HEK293 (cell line): ENCODE data around the gene MRPL55.

Experiments
- GLI4 ChIP-seq: fragments of 450-650 bp; formaldehyde crosslinking; IDR thresholded peaks from 2 replicates; pipeline ENCODE4 v1.5.1; 2016; ENCODE audit warnings: missing biosample characterization, missing genetic modification characterization
- GLIS2 ChIP-seq: fragments of 450-650 bp; formaldehyde crosslinking; IDR thresholded peaks from 2 replicates; pipeline ENCODE4 v1.5.1; 2016; ENCODE audit warnings: missing biosample characterization, missing genetic modification characterization
- HOXA7 ChIP-seq: sonication (generic); formaldehyde crosslinking; IDR thresholded peaks from 2 replicates; pipeline ENCODE4 v1.8.1; 2022; ENCODE audit warnings: missing genetic modification reagents, borderline replicate concordance
- SCRT2 ChIP-seq: fragments of 450-650 bp; formaldehyde crosslinking; IDR thresholded peaks from 2 replicates; pipeline ENCODE4 v1.5.1; 2016; ENCODE audit warnings: missing biosample characterization, missing genetic modification characterization
- SP2 ChIP-seq: fragments of 450-650 bp; formaldehyde crosslinking; IDR thresholded peaks from 2 replicates; pipeline ENCODE4 v1.5.1; 2016; ENCODE audit warnings: missing biosample characterization, missing genetic modification characterization
- SP3 ChIP-seq: fragments of 450-650 bp; formaldehyde crosslinking; IDR thresholded peaks from 2 replicates; pipeline ENCODE4 v1.5.1; 2016; ENCODE audit warnings: missing biosample characterization, missing genetic modification characterization
- YY1 ChIP-seq: fragments of 450-650 bp; formaldehyde crosslinking; IDR thresholded peaks from 2 replicates; pipeline ENCODE4 v1.5.1; 2018; ENCODE audit warnings: missing biosample characterization, missing genetic modification characterization
- ZBTB20 ChIP-seq: fragments of 450-650 bp; formaldehyde crosslinking; IDR thresholded peaks from 2 replicates; pipeline ENCODE4 v1.5.1; 2016; ENCODE audit warnings: missing biosample characterization, missing genetic modification characterization
- ZBTB21 ChIP-seq: fragments of 450-650 bp; formaldehyde crosslinking; IDR thresholded peaks from 2 replicates; pipeline ENCODE4 v1.5.1; 2017; ENCODE audit warnings: missing biosample characterization, missing genetic modification characterization
- ZBTB8A ChIP-seq: fragments of 450-650 bp; formaldehyde crosslinking; IDR thresholded peaks from 2 replicates; pipeline ENCODE4 v1.5.1; 2016; ENCODE audit warnings: missing biosample characterization, missing genetic modification characterization
- ZFHX2 ChIP-seq: fragments of 450-650 bp; formaldehyde crosslinking; conservative IDR thresholded peaks from 2 replicates; pipeline ENCODE4 v1.5.1; 2016; ENCODE audit warnings: missing biosample characterization, missing genetic modification characterization
- ZFP37 ChIP-seq: fragments of 450-650 bp; formaldehyde crosslinking; IDR thresholded peaks from 2 replicates; pipeline ENCODE4 v1.5.1; 2016; ENCODE audit warnings: missing biosample characterization, missing genetic modification characterization
- ZFP41 ChIP-seq: fragments of 450-650 bp; formaldehyde crosslinking; IDR thresholded peaks from 2 replicates; pipeline ENCODE4 v1.5.1; 2016; ENCODE audit warnings: missing biosample characterization, missing genetic modification characterization, borderline replicate concordance
- ZNF112 ChIP-seq: fragments of 450-650 bp; formaldehyde crosslinking; IDR thresholded peaks from 2 replicates; pipeline ENCODE4 v1.5.0; 2017; ENCODE audit warnings: missing biosample characterization, missing genetic modification characterization
- ZNF146 ChIP-seq: fragments of 450-650 bp; formaldehyde crosslinking; IDR thresholded peaks from 2 replicates; pipeline ENCODE4 v1.5.1; 2016; ENCODE audit warnings: missing biosample characterization, missing genetic modification characterization
- ZNF2 ChIP-seq: fragments of 450-650 bp; formaldehyde crosslinking; IDR thresholded peaks from 2 replicates; pipeline ENCODE4 v1.5.1; 2016; ENCODE audit warnings: missing biosample characterization, missing genetic modification characterization
- ZNF239 ChIP-seq: fragments of 450-650 bp; formaldehyde crosslinking; IDR thresholded peaks from 2 replicates; pipeline ENCODE4 v1.5.1; 2016; ENCODE audit warnings: missing biosample characterization, missing genetic modification characterization
- ZNF292 ChIP-seq: fragments of 450-650 bp; formaldehyde crosslinking; IDR thresholded peaks from 2 replicates; pipeline ENCODE4 v1.5.1; 2016; ENCODE audit warnings: low read depth, missing biosample characterization, missing genetic modification characterization, borderline replicate concordance
- ZNF366 ChIP-seq: fragments of 450-650 bp; formaldehyde crosslinking; conservative IDR thresholded peaks from 2 replicates; pipeline ENCODE4 v1.5.1; 2016; ENCODE audit warnings: missing biosample characterization, missing genetic modification characterization
- ZNF416 ChIP-seq: fragments of 450-650 bp; formaldehyde crosslinking; IDR thresholded peaks from 2 replicates; pipeline ENCODE4 v1.5.1; 2016; ENCODE audit warnings: missing biosample characterization, missing genetic modification characterization
- ZNF423 ChIP-seq: fragments of 450-650 bp; formaldehyde crosslinking; IDR thresholded peaks from 2 replicates; pipeline ENCODE4 v1.5.1; 2016; ENCODE audit warnings: missing biosample characterization, missing genetic modification characterization
- ZNF433 ChIP-seq: fragments of 450-650 bp; formaldehyde crosslinking; IDR thresholded peaks from 2 replicates; pipeline ENCODE4 v1.5.1; 2016; ENCODE audit warnings: missing biosample characterization, missing genetic modification characterization, low read depth
- ZNF48 ChIP-seq: fragments of 450-650 bp; formaldehyde crosslinking; IDR thresholded peaks from 2 replicates; pipeline ENCODE4 v1.5.1; 2016; ENCODE audit warnings: missing biosample characterization, missing genetic modification characterization
- ZNF530 ChIP-seq: fragments of 450-650 bp; formaldehyde crosslinking; IDR thresholded peaks from 2 replicates; pipeline ENCODE4 v1.5.1; 2016; ENCODE audit warnings: low read depth, missing biosample characterization, missing genetic modification characterization
- ZNF544 ChIP-seq: fragments of 450-650 bp; formaldehyde crosslinking; IDR thresholded peaks from 2 replicates; pipeline ENCODE4 v1.5.0; 2017; ENCODE audit warnings: missing biosample characterization, missing genetic modification characterization
- ZNF610 ChIP-seq: fragments of 450-650 bp; formaldehyde crosslinking; IDR thresholded peaks from 2 replicates; pipeline ENCODE4 v1.5.1; 2016; ENCODE audit warnings: missing biosample characterization, missing genetic modification characterization, borderline replicate concordance
- ZNF660 ChIP-seq: fragments of 450-650 bp; IDR thresholded peaks from 2 replicates; pipeline ENCODE4 v1.5.1; 2018; ENCODE audit warnings: missing biosample characterization, mild to moderate bottlenecking, missing genetic modification characterization
- ZNF843 ChIP-seq: fragments of 450-650 bp; formaldehyde crosslinking; IDR thresholded peaks from 2 replicates; pipeline ENCODE4 v1.5.1; 2016; ENCODE audit warnings: missing biosample characterization, missing genetic modification characterization
- TF ChIP-seq, protein P1 (sequence below): fragments of 450-650 bp; IDR thresholded peaks from 2 replicates; pipeline ENCODE4 v1.5.1; 2018; ENCODE audit warnings: missing biosample characterization, mild to moderate bottlenecking, missing genetic modification characterization
- TF ChIP-seq, protein P2 (sequence below): fragments of 450-650 bp; formaldehyde crosslinking; IDR thresholded peaks from 2 replicates; pipeline ENCODE4 v1.5.1; 2017; ENCODE audit warnings: missing biosample characterization, missing genetic modification characterization
- TF ChIP-seq, protein P3 (sequence below): fragments of 450-650 bp; formaldehyde crosslinking; IDR thresholded peaks from 2 replicates; pipeline ENCODE4 v1.5.1; 2016; ENCODE audit warnings: missing biosample characterization, missing genetic modification characterization
- TF ChIP-seq, protein P4 (sequence below): fragments of 450-650 bp; formaldehyde crosslinking; IDR thresholded peaks from 2 replicates; pipeline ENCODE4 v1.5.1; 2016; ENCODE audit warnings: missing biosample characterization, missing genetic modification characterization
- TF ChIP-seq, protein P5 (sequence below): fragments of 450-650 bp; formaldehyde crosslinking; IDR thresholded peaks from 2 replicates; pipeline ENCODE4 v1.5.1; 2016; ENCODE audit warnings: missing biosample characterization, missing genetic modification characterization, borderline replicate concordance

The MRPL55 gene

DNA sequence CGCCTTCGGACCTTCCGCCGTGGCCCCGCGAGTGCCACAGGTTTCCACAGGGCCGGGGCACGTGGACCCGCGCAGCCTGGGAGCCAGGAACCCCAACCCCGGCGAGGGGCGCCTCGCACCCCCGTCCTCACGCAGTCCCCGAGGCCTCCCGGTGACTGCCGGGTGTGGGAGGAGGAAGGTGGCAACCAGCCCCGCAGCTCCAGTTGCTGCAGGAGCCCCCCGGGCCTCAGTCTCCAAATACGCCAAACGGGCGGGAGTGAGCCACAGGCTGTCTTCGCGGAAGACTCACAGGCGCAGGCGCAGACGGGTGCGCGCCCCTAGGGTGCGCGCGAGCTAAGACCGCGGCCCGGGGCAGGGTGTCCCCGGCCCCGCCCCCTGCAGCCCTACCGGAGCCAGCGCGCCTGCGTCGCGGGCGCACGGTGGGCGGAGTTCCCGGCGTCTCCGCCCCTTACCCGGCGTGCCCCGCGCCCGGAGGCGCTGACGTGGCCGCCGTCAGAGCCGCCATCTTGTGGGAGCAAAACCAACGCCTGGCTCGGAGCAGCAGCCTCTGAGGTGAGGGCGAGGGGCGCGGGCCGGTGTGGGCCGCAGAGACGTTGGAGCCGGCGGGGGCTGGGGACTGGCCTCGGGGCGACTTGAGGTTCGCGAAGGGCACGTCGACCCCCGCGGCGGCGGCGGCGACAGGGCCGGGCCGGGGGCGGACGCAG is 26.7 kb downstream of the MRPL55 start, which contains the start of gene ARF1 (continued):
- TF ChIP-seq, protein P1, sequence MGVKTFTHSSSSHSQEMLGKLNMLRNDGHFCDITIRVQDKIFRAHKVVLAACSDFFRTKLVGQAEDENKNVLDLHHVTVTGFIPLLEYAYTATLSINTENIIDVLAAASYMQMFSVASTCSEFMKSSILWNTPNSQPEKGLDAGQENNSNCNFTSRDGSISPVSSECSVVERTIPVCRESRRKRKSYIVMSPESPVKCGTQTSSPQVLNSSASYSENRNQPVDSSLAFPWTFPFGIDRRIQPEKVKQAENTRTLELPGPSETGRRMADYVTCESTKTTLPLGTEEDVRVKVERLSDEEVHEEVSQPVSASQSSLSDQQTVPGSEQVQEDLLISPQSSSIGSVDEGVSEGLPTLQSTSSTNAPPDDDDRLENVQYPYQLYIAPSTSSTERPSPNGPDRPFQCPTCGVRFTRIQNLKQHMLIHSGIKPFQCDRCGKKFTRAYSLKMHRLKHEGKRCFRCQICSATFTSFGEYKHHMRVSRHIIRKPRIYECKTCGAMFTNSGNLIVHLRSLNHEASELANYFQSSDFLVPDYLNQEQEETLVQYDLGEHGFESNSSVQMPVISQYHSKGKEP (tag by site-specific recombination): no peak
- peak; percentile 84 for TF ChIP-seq ZFP37 (tag by site-specific recombination)
- no peak for TF ChIP-seq ZNF48 (tag by site-specific recombination)
- TF ChIP-seq ZNF146 (tag by site-specific recombination): 0 out of 2 replicates have a peak, but pooled peaks have one; percentile 22
- TF ChIP-seq ZNF423 (tag by site-specific recombination): peak; percentile 47; the same call in 1 of the 2 replicates
- TF ChIP-seq ZNF843 (tag by site-specific recombination): no peak
- TF ChIP-seq ZNF366 (tag by site-specific recombination): no peak
- TF ChIP-seq ZNF660 (tag by site-specific recombination): peak; percentile 47
- TF ChIP-seq ZFP41 (tag by site-specific recombination): no peak
- TF ChIP-seq YY1 (tag by site-specific recombination): peak; percentile 87
- TF ChIP-seq, protein P2, sequence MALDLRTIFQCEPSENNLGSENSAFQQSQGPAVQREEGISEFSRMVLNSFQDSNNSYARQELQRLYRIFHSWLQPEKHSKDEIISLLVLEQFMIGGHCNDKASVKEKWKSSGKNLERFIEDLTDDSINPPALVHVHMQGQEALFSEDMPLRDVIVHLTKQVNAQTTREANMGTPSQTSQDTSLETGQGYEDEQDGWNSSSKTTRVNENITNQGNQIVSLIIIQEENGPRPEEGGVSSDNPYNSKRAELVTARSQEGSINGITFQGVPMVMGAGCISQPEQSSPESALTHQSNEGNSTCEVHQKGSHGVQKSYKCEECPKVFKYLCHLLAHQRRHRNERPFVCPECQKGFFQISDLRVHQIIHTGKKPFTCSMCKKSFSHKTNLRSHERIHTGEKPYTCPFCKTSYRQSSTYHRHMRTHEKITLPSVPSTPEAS (tag by site-specific recombination): no peak
- TF ChIP-seq ZNF530 (tag by site-specific recombination): no peak
- TF ChIP-seq, protein P3, sequence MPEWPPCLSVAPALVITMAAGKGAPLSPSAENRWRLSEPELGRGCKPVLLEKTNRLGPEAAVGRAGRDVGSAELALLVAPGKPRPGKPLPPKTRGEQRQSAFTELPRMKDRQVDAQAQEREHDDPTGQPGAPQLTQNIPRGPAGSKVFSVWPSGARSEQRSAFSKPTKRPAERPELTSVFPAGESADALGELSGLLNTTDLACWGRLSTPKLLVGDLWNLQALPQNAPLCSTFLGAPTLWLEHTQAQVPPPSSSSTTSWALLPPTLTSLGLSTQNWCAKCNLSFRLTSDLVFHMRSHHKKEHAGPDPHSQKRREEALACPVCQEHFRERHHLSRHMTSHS: no peak
- TF ChIP-seq ZBTB8A (tag by site-specific recombination): peak; percentile 82
- no peak for TF ChIP-seq ZNF416
- TF ChIP-seq, protein P4, sequence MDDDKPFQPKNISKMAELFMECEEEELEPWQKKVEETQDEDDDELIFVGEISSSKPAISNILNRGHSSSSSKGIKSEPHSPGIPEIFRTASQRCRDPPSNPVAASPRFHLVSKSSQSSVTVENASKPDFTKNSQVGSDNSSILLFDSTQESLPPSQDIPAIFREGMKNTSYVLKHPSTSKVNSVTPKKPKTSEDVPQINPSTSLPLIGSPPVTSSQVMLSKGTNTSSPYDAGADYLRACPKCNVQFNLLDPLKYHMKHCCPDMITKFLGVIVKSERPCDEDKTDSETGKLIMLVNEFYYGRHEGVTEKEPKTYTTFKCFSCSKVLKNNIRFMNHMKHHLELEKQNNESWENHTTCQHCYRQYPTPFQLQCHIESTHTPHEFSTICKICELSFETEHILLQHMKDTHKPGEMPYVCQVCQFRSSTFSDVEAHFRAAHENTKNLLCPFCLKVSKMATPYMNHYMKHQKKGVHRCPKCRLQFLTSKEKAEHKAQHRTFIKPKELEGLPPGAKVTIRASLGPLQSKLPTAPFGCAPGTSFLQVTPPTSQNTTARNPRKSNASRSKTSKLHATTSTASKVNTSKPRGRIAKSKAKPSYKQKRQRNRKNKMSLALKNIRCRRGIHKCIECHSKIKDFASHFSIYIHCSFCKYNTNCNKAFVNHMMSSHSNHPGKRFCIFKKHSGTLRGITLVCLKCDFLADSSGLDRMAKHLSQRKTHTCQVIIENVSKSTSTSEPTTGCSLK (tag by site-specific recombination): no peak
- TF ChIP-seq GLI4: no peak
- peak; percentile 50 for TF ChIP-seq GLIS2 (tag by site-specific recombination)
- peak; percentile 100 for TF ChIP-seq SCRT2
- no peak for TF ChIP-seq HOXA7 (CRISPR knock-in tag)
- no peak for TF ChIP-seq ZBTB21
- TF ChIP-seq SP2 (tag by site-specific recombination): peak; percentile 56
- TF ChIP-seq, protein P5, sequence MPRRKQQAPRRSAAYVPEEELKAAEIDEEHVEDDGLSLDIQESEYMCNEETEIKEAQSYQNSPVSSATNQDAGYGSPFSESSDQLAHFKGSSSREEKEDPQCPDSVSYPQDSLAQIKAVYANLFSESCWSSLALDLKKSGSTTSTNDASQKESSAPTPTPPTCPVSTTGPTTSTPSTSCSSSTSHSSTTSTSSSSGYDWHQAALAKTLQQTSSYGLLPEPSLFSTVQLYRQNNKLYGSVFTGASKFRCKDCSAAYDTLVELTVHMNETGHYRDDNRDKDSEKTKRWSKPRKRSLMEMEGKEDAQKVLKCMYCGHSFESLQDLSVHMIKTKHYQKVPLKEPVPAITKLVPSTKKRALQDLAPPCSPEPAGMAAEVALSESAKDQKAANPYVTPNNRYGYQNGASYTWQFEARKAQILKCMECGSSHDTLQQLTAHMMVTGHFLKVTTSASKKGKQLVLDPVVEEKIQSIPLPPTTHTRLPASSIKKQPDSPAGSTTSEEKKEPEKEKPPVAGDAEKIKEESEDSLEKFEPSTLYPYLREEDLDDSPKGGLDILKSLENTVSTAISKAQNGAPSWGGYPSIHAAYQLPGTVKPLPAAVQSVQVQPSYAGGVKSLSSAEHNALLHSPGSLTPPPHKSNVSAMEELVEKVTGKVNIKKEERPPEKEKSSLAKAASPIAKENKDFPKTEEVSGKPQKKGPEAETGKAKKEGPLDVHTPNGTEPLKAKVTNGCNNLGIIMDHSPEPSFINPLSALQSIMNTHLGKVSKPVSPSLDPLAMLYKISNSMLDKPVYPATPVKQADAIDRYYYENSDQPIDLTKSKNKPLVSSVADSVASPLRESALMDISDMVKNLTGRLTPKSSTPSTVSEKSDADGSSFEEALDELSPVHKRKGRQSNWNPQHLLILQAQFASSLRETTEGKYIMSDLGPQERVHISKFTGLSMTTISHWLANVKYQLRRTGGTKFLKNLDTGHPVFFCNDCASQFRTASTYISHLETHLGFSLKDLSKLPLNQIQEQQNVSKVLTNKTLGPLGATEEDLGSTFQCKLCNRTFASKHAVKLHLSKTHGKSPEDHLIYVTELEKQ: no peak
- TF ChIP-seq ZNF610 (tag by site-specific recombination): peak; percentile 85; the same call in 1 of the 2 replicates
- no peak for TF ChIP-seq ZNF112
- peak; percentile 72 for TF ChIP-seq SP3
- no peak for TF ChIP-seq ZNF544 (tag by site-specific recombination)
- TF ChIP-seq ZBTB20: peak; percentile 32; the same call in 1 of the 2 replicates
- peak; percentile 4; the same call in 1 of the 2 replicates for TF ChIP-seq ZFHX2 (tag by site-specific recombination)
- TF ChIP-seq ZNF239 (tag by site-specific recombination): no peak
- TF ChIP-seq ZNF292: no peak
- peak; percentile 83 for TF ChIP-seq ZNF2 (tag by site-specific recombination)
- TF ChIP-seq ZNF433 (tag by site-specific recombination): no peak
